ENCODE data around the gene VTI1A. TPM values are rescaled to one million over a fixed set of nuclear protein-coding genes. Genes with fewer than 3 reads are reported as not detected.

Gene VTI1A
- total and polyA plus RNA-seq, 12 donors = 5.2 to 64.1 (median 22.0) TPM

GRCh38 chr10:112783351-112784021 is 336.5 kb downstream of the VTI1A start:
- Histone ChIP-seq H3K9me3 (replicated peaks in 1 of 3) (no peaks in the 10 kb centered on the region), H3K4me3 (peak overlapping the region in 1 of 4 donors; percentile 37), H3K4me1 (replicated peaks in 1 of 2) (peaks cover 6 to 9% of the 10 kb centered on the region in 2 donors), H3K27me3 (no peaks in the 10 kb centered on the region), H3K27ac (peak overlapping the region in 1 of 5 donors; percentile 19), H3K36me3 (replicated peaks in 1 of 2) (no peaks in the 10 kb centered on the region)
- DNase-seq = peak; percentile 22 to 65 (median 39)
- intact Hi-C loops (cut with DNase I) = no loop called here
- TF ChIP-seq POLR2A (IDR thresholded peaks at IDR 0.05) (no peak), CTCF (IDR thresholded peaks at IDR 0.05) (no peak)
- 48 to 53% (median 50%) methylated on average over 14 of the region's 14 CpGs for WGBS, 4 donors

GRCh38 chr10:112784022-112784461 is 337.0 kb downstream of the VTI1A start:
- no peak for DNase-seq
- Histone ChIP-seq H3K27ac (peak overlapping the region in 1 of 5 donors; percentile 19), H3K4me3 (peak overlapping the region in 1 of 4 donors; percentile 37), H3K27me3 (no peaks in the 10 kb centered on the region), H3K36me3 (replicated peaks in 1 of 2) (no peaks in the 10 kb centered on the region), H3K9me3 (replicated peaks in 1 of 3) (no peaks in the 10 kb centered on the region), H3K4me1 (replicated peaks in 1 of 2) (peaks cover 6 to 9% of the 10 kb centered on the region in 2 donors)
- no peak for TF ChIP-seq POLR2A (IDR thresholded peaks at IDR 0.05)
- TF ChIP-seq CTCF (IDR thresholded peaks at IDR 0.05) = no peak
- intact Hi-C loops (cut with DNase I) = no loop called here
- WGBS, 4 donors = 33 to 46% (median 37%) methylated on average over 8 of the region's 8 CpGs

- Histone ChIP-seq H3K27me3 (no peaks in the 10 kb centered on the region), H3K4me1 (replicated peaks in 1 of 2) (peaks cover 6 to 9% of the 10 kb centered on the region in 2 donors), H3K4me3 (no peak overlapping the region), H3K36me3 (replicated peaks in 1 of 2) (no peaks in the 10 kb centered on the region), H3K9me3 (replicated peaks in 1 of 3) (no peaks in the 10 kb centered on the region), H3K27ac (no peak overlapping the region)
- TF ChIP-seq POLR2A (IDR thresholded peaks at IDR 0.05) (no peak), CTCF (IDR thresholded peaks at IDR 0.05) (no peak)
- peak in 1 of 7 donors; percentile 24 for DNase-seq
- intact Hi-C loops (cut with DNase I) = no loop called here
Observed at GRCh38 chr10:112785089-112785488, 338.1 kb downstream of the VTI1A start.

DNA sequence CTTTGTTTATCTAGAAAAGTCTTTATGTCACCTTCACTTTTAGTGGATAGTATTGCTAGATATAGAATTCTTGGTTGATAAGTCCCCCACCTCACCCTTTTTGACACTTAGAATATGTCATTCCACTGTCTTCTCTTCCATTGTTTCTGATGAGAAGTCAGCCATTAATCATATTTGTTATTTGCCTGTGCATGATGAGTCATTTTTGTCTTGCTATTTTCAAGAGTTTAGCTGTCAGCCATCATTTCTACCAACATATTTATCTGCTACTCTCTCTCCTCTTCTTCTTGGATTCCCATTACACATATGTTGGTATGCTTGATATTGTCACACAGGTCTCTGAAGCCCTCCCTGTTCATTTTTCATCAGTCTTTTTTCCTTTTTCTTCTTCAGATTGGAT is 342.2 kb downstream of the VTI1A start:
- Histone ChIP-seq H3K4me3 (no peak overlapping the region), H3K4me1 (replicated peaks in 1 of 2) (no peaks in the 10 kb centered on the region), H3K27me3 (no peaks in the 10 kb centered on the region), H3K36me3 (replicated peaks in 1 of 2) (no peaks in the 10 kb centered on the region), H3K9me3 (replicated peaks in 1 of 3) (no peaks in the 10 kb centered on the region), H3K27ac (no peak overlapping the region)
- TF ChIP-seq CTCF (IDR thresholded peaks at IDR 0.05) (no peak), POLR2A (IDR thresholded peaks at IDR 0.05) (no peak)
- intact Hi-C loops (cut with DNase I) = no loop called here
- DNase-seq = no peak

Data from adrenal gland (tissue), 12 donors.